Liver (tissue), 9 donors: ENCODE results near the gene SPATS1. TPM values are rescaled to one million over a fixed set of nuclear protein-coding genes. Genes with fewer than 3 reads are reported as not detected.

Experiments
- DNase-seq: peaks from one replicate; pipeline ENCODE4 v3.0.0-alpha.2; 2017; ENCODE audit warnings: low spot score
- H3K27ac ChIP-seq, 2 donors: one replicate each; pipeline ENCODE4 v1.7.0; 2013; ENCODE audit warnings: inconsistent platforms in 2 of 2, low read length in 2 of 2, control low read depth in 1 of 2, low read depth in 1 of 2, mild to moderate bottlenecking in 1 of 2
- H3K27me3 ChIP-seq, 4 donors: one replicate each; pipeline versions ENCODE4 v1.6.1 to v1.7.0; 2013; ENCODE audit warnings: low read length in 3 of 4, inconsistent platforms in 1 of 4, mild to moderate bottlenecking in 1 of 4, moderate library complexity in 1 of 4; ENCODE audit not compliant: control insufficient read depth in 4 of 4, insufficient read depth in 4 of 4
- H3K36me3 ChIP-seq, 4 donors: one replicate each; pipeline versions ENCODE4 v1.6.1 to v1.7.0; 2013; ENCODE audit warnings: low read length in 3 of 4, mild to moderate bottlenecking in 3 of 4, low read depth in 1 of 4, moderate library complexity in 1 of 4; ENCODE audit not compliant: control insufficient read depth in 4 of 4, insufficient read depth in 3 of 4
- H3K4me1 ChIP-seq, 4 donors: one replicate each; pipeline versions ENCODE4 v1.6.1 to v1.7.0; 2013; ENCODE audit warnings: low read length in 3 of 4, mild to moderate bottlenecking in 3 of 4, moderate library complexity in 1 of 4; ENCODE audit not compliant: control insufficient read depth in 4 of 4, insufficient read depth in 4 of 4
- H3K4me3 ChIP-seq, 3 donors: one replicate each; pipeline versions ENCODE4 v1.6.1 to v1.7.0; 2013; ENCODE audit warnings: low read length in 3 of 3, control low read depth in 1 of 3, low read depth in 1 of 3, mild to moderate bottlenecking in 1 of 3
- H3K9ac ChIP-seq, 2 donors: one replicate each; pipeline ENCODE4 v1.7.0; 2013; ENCODE audit warnings: low read length in 2 of 2, mild to moderate bottlenecking in 2 of 2, moderate library complexity in 2 of 2, control low read depth in 1 of 2, low read depth in 1 of 2
- H3K9me3 ChIP-seq, 4 donors: one replicate each; pipeline versions ENCODE4 v1.6.1 to v1.7.0; 2013; ENCODE audit warnings: low read length in 3 of 4; ENCODE audit not compliant: control insufficient read depth in 4 of 4
- ATF3 ChIP-seq: IDR thresholded peaks from 2 replicates; pipeline ENCODE4 v1.6.1; 2016; ENCODE audit warnings: antibody characterized with exemption
- CTCF ChIP-seq: fragments of 150-350 bp; IDR thresholded peaks from 2 replicates; pipeline ENCODE4 v1.5.1; 2017; ENCODE audit warnings: improper control_type of control experiment, low read depth, low read length; ENCODE audit not compliant: missing input control
- EGR1 ChIP-seq, 2 donors: IDR thresholded peaks; 2 replicates each; pipeline ENCODE4 v1.6.1; 2016 to 2018; ENCODE audit warnings: antibody characterized with exemption in 2 of 2, low read depth in 2 of 2
- FOXA1 ChIP-seq: IDR thresholded peaks from 2 replicates; pipeline ENCODE4 v1.6.1; 2016; ENCODE audit warnings: antibody characterized with exemption
- FOXA2 ChIP-seq: IDR thresholded peaks from 2 replicates; pipeline ENCODE4 v1.6.1; 2016; ENCODE audit warnings: antibody characterized with exemption
- GABPA ChIP-seq, 2 donors: IDR thresholded peaks in 1 of 2; conservative IDR thresholded peaks in 1 of 2; 2 replicates each; pipeline ENCODE4 v1.6.1; 2016; ENCODE audit warnings: antibody characterized with exemption in 2 of 2, mild to moderate bottlenecking in 1 of 2, moderate library complexity in 1 of 2
- HNF4A ChIP-seq, 2 donors: conservative IDR thresholded peaks; 2 replicates each; pipeline ENCODE4 v1.6.1; 2016; ENCODE audit warnings: antibody characterized with exemption in 2 of 2, mild to moderate bottlenecking in 2 of 2
- HNF4G ChIP-seq: IDR thresholded peaks from 2 replicates; pipeline ENCODE4 v1.6.1; 2016; ENCODE audit warnings: antibody characterized with exemption
- JUND ChIP-seq, 2 donors: IDR thresholded peaks; 2 replicates each; pipeline ENCODE4 v1.6.1; 2016; ENCODE audit warnings: antibody characterized with exemption in 2 of 2
- MAX ChIP-seq: IDR thresholded peaks from 2 replicates; pipeline ENCODE4 v1.6.1; 2016; ENCODE audit warnings: antibody characterized with exemption
- NR2F2 ChIP-seq: IDR thresholded peaks from 2 replicates; pipeline ENCODE4 v1.6.1; 2016; ENCODE audit warnings: antibody characterized with exemption
- RAD21 ChIP-seq, 2 donors: IDR thresholded peaks; 2 replicates each; pipeline ENCODE4 v1.6.1; 2016; ENCODE audit warnings: antibody characterized with exemption in 2 of 2, mild to moderate bottlenecking in 2 of 2
- REST ChIP-seq: IDR thresholded peaks from 2 replicates; pipeline ENCODE4 v1.6.1; 2016; ENCODE audit warnings: antibody characterized with exemption, mild to moderate bottlenecking
- RXRA ChIP-seq, 2 donors: IDR thresholded peaks; 2 replicates each; pipeline ENCODE4 v1.6.1; 2017 to 2018; ENCODE audit warnings: antibody characterized with exemption in 2 of 2, mild to moderate bottlenecking in 1 of 2
- SP1 ChIP-seq: IDR thresholded peaks from 2 replicates; pipeline ENCODE4 v1.6.1; 2018; ENCODE audit warnings: antibody characterized with exemption, mild to moderate bottlenecking
- TAF1 ChIP-seq: conservative IDR thresholded peaks from 2 replicates; pipeline ENCODE4 v1.6.1; 2016; ENCODE audit warnings: antibody characterized with exemption, mild to moderate bottlenecking
- YY1 ChIP-seq: IDR thresholded peaks from 2 replicates; pipeline ENCODE4 v1.6.1; 2016; ENCODE audit warnings: antibody characterized with exemption, mild to moderate bottlenecking
- ZBTB33 ChIP-seq: IDR thresholded peaks from 2 replicates; pipeline ENCODE4 v1.6.1; 2016; ENCODE audit warnings: antibody characterized with exemption
- WGBS: extraction: QIAGEN DNeasy Blood & Tissue Kit; methylation state at CpG from one replicate; pipeline ENCODE4 v1.1.7; 2013; 5-methylcytosine and 5-hydroxymethylcytosine counted together
- polyA plus RNA-seq, 2 donors: library from polyadenylated mRNA; stranded (reverse) in 1 of 2; unstranded in 1 of 2; fragments of 200-250 nt in 1 of 2; fragments of >200 nt in 1 of 2; fragmentation: Nextera tagmentation in 1 of 2; extraction: Ambion mirVana in 1 of 2; gene quantifications; one replicate each; pipeline versions ENCODE4 v1.2.1 to v1.2.3, GENCODE V29; 2013 to 2015
- total RNA-seq, 2 donors: library from RNA; depleted of rRNA; stranded (reverse); fragments of >200 nt; gene quantifications; one replicate each; pipeline ENCODE4 v1.2.3, GENCODE V29; 2014
- donor health status: healthy.
- donor health status: healthy.
- donor health status: healthy.
- donor health status: healthy.
- donor health status: healthy.

SPATS1 gene
- total and polyA plus RNA-seq, 4 donors, result not detected

GRCh38 chr6:44307217-44307616 lies 35.2 kb upstream of the SPATS1 start:
- peaks cover 2 to 4% (median 2%) of the 10 kb centered on the region in 4 donors for H3K4me1 ChIP-seq
- no peaks in the 10 kb centered on the region for H3K9me3 ChIP-seq
- H3K27me3 ChIP-seq, result no peaks in the 10 kb centered on the region
- H3K27ac ChIP-seq, result no peak overlapping the region
- peaks cover 13 to 84% (median 39%) of the 10 kb centered on the region in 4 donors for H3K36me3 ChIP-seq
- WGBS, result 98% methylated on average over 10 of the region's 10 CpGs
- DNase-seq, result no peak
- no peak overlapping the region for H3K9ac ChIP-seq
- H3K4me3 ChIP-seq, result no peak overlapping the region
- TF ChIP-seq YY1 (no peak), CTCF (no peak), HNF4G (no peak), JUND (IDR thresholded peaks at IDR 0.05) (no peak), HNF4A (conservative IDR thresholded peaks at IDR 0.05) (no peak), ATF3 (no peak), TAF1 (no peak), NR2F2 (no peak), GABPA (IDR thresholded peaks at IDR 0.05 in 1 of 2, conservative IDR thresholded peaks at IDR 0.05 in 1 of 2) (no peak), EGR1 (IDR thresholded peaks at IDR 0.05; ENCODE audit: low read depth in 2 of 2) (no peak), RAD21 (IDR thresholded peaks at IDR 0.05) (no peak), RXRA (IDR thresholded peaks at IDR 0.05) (no peak), ZBTB33 (no peak)

- H3K27me3 ChIP-seq, result no peaks in the 10 kb centered on the region
- WGBS, result 94% methylated on average over 2 of the region's 2 CpGs
- H3K9ac ChIP-seq, result no peak overlapping the region
- peaks cover 12 to 66% (median 28%) of the 10 kb centered on the region in 4 donors for H3K36me3 ChIP-seq
- no peak for TF ChIP-seq TAF1
- no peak for TF ChIP-seq JUND (IDR thresholded peaks at IDR 0.05)
- no peak for TF ChIP-seq FOXA1
- TF ChIP-seq CTCF, result no peak
- TF ChIP-seq MAX, result no peak
- no peak for TF ChIP-seq ATF3
- TF ChIP-seq ZBTB33, result no peak
- no peak for TF ChIP-seq RXRA (IDR thresholded peaks at IDR 0.05)
- no peak for TF ChIP-seq RAD21 (IDR thresholded peaks at IDR 0.05)
- no peak for TF ChIP-seq REST
- TF ChIP-seq HNF4A (conservative IDR thresholded peaks at IDR 0.05), result no peak
- TF ChIP-seq FOXA2, result no peak
- no peak for TF ChIP-seq SP1
- no peak for TF ChIP-seq YY1
- TF ChIP-seq EGR1 (IDR thresholded peaks at IDR 0.05; ENCODE audit: low read depth in 2 of 2), result no peak
- no peak for TF ChIP-seq GABPA (IDR thresholded peaks at IDR 0.05 in 1 of 2, conservative IDR thresholded peaks at IDR 0.05 in 1 of 2)
- TF ChIP-seq HNF4G, result no peak
- no peak for TF ChIP-seq NR2F2
- DNase-seq, result no peak
- H3K27ac ChIP-seq, result no peak overlapping the region
- no peak overlapping the region for H3K4me3 ChIP-seq
- H3K9me3 ChIP-seq, result no peaks in the 10 kb centered on the region
- H3K4me1 ChIP-seq, result peaks cover 4 to 10% (median 8%) of the 10 kb centered on the region in 4 donors
Measured at GRCh38 chr6:44309092-44309491, 33.4 kb upstream of the SPATS1 start.
